Left ventricle myocardium inferior (tissue), 1 donor: ENCODE data around the gene NEURL2. TPM values are rescaled to one million over a fixed set of nuclear protein-coding genes. Genes with fewer than 3 reads are reported as not detected.
"Not testable (repeated sequence)": the region's sequence is repeated elsewhere in the genome, so short reads cannot be mapped to it uniquely, and the experiment has no call there.

ENCODE experiments used
- DNase-seq: peaks from one replicate; pipeline ENCODE4 v3.0.0-alpha.2; 2020
- H3K27ac ChIP-seq: fragments of 200-600 bp; replicated peaks from 2 replicates; pipeline ENCODE4 v1.8.0; 2021
- H3K27me3 ChIP-seq: fragments of 200-600 bp; 2 replicates; pipeline ENCODE4 v1.8.0; 2021; ENCODE audit warnings: low read depth
- H3K36me3 ChIP-seq: fragments of 200-600 bp; 2 replicates; pipeline ENCODE4 v1.8.0; 2021
- H3K4me1 ChIP-seq: fragments of 200-600 bp; 2 replicates; pipeline ENCODE4 v1.8.0; 2021
- H3K4me3 ChIP-seq: fragments of 200-600 bp; 2 replicates; pipeline ENCODE4 v1.8.0; 2021; ENCODE audit warnings: mild to moderate bottlenecking, moderate library complexity
- H3K9me3 ChIP-seq: fragments of 200-600 bp; replicated peaks from 2 replicates; pipeline ENCODE4 v1.8.0; 2021
- intact Hi-C: fragments of 100-400 bp; cut with micrococcal nuclease; formaldehyde crosslinking; loops from one replicate; pipeline ENCODE4 v1.11.0; 2022
- total RNA-seq: library from RNA; stranded (reverse); fragmentation: NEBNext Ultra II Directional; extraction: Animal tissue kit (Norgen Biotek cat#: 25700); gene quantifications from one replicate; pipeline ENCODE4 v1.2.1, GENCODE V29; 2021
- TF ChIP-seq, protein P1 (sequence below): fragments of 200-600 bp; IDR thresholded peaks from 2 replicates; pipeline ENCODE4 v1.8.0; 2021; ENCODE audit warnings: antibody characterized with exemption, mild to moderate bottlenecking, borderline replicate concordance
- donor health status: DM: no; HTN: yes; CAD: no; lungs with severe emphysema.

Gene NEURL2
- total RNA-seq, 1 donor from 2014 or later = 7.6 TPM

DNA sequence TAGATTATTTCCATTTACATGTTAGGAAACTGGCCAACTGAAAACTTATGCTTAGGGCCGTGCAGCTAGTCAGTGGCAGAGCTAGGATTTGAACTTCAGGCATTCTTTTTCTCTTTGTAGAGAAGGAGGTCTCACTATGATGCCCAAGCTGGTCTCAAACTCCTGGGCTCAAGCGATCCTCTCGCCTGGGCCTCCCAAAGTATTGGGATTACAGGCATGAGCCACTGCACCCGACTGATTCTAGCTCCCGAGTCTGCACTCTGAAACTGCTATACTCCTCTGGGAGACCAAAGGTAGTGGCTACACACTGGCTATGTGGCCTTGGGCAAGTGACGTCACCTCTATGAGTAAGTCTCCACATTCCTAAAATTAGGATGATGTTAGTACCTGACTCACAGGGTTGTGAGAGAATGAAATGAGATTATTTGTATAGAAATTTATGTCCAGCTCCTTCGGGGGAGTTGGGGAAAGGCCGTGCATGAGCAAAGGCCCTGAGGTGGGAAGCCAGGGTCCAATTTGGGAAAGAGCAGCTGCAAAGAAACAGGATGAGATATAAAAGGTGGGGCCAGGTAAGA lies 14.6 kb upstream of the NEURL2 start:
- no peak overlapping the region for H3K4me3 ChIP-seq
- DNase-seq = no peak
- H3K9me3 ChIP-seq = no peaks in the 10 kb centered on the region
- no peak overlapping the region for H3K27ac ChIP-seq
- peaks cover 9% of the 10 kb centered on the region for H3K4me1 ChIP-seq
- peaks cover 36% of the 10 kb centered on the region for H3K36me3 ChIP-seq
- TF ChIP-seq, protein P1, sequence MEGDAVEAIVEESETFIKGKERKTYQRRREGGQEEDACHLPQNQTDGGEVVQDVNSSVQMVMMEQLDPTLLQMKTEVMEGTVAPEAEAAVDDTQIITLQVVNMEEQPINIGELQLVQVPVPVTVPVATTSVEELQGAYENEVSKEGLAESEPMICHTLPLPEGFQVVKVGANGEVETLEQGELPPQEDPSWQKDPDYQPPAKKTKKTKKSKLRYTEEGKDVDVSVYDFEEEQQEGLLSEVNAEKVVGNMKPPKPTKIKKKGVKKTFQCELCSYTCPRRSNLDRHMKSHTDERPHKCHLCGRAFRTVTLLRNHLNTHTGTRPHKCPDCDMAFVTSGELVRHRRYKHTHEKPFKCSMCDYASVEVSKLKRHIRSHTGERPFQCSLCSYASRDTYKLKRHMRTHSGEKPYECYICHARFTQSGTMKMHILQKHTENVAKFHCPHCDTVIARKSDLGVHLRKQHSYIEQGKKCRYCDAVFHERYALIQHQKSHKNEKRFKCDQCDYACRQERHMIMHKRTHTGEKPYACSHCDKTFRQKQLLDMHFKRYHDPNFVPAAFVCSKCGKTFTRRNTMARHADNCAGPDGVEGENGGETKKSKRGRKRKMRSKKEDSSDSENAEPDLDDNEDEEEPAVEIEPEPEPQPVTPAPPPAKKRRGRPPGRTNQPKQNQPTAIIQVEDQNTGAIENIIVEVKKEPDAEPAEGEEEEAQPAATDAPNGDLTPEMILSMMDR = no peak
- intact Hi-C loops = no loop called here
- H3K27me3 ChIP-seq = no peaks in the 10 kb centered on the region

DNA sequence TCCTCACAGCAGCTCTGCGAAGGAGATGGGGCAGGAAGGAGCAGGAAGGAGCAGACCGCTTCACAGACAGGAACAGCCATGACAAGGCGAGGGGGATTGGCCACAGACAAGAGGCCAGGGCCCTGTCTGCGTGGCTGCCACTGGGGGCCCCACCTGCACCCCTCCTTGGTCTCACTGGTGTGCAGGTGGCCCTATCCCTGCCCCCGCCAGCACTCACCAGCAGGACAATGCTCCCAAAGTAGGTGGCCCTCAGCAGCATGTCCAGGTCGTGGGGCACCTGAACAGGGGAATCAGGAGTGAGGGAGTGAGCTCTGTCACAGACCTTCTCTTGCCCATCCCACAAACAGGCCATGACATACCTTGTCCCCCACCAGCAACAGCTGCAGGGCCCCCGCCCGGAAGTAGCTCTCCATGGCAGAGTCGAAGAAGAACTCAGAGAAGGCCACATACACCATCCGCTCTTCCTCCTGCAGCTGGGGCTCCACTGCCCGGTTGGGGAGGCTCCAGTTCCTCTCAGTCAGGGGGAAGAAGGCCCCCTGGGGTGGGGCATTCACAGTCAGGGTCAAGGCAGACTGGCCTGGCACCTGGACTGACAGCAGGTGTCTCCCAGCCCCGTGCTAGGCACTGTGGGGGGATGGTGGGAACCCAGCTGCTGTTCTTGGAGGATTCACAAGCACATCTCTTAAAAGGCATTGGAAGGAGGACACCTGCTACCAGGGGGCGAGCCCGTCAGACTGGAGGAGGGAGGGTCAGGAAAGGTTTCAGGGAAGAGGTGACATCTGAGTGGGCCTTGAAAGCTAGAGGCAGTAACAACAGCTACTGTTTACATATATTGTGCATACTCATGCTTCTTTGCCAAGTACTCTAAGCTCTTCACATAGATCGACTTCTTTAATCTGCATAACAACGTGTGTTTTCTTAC lies 13.8 kb upstream of the NEURL2 start:
- H3K27me3 ChIP-seq = no peaks in the 10 kb centered on the region
- intact Hi-C loops = no loop called here
- TF ChIP-seq, protein P1 = no peak
- no peak for DNase-seq
- no peak overlapping the region for H3K27ac ChIP-seq
- H3K36me3 ChIP-seq = peaks cover 42% of the 10 kb centered on the region
- H3K9me3 ChIP-seq = no peaks in the 10 kb centered on the region
- peaks cover 2% of the 10 kb centered on the region for H3K4me1 ChIP-seq
- no peak overlapping the region for H3K4me3 ChIP-seq

DNA sequence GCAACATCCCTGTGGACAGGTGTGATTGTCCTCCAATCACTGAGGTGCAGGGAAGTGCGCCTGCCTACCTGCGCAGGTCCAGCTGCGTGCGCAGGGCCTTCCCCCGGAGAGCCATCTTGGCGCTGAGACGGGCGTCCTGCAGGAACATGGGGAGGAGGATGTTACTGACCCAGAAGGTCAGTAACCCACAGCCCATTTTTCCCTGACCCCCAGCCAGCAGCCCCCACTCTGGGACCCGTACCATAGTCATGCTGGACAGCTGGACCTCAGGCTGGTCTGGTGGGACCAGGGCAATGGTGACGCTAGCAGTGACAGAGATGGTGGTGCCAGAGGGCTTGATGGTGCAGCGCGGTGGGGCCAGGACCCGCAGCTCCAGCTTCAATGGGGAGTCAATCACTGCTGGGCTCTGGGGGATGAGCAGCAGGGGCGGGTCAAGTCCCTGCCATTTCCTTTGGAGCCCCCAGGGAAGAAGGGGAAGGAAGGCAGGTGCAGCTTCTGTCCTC lies 11.2 kb upstream of the NEURL2 start:
- Histone ChIP-seq H3K36me3 (peaks cover 64% of the 10 kb centered on the region), H3K27ac (no peak overlapping the region), H3K4me1 (no peaks in the 10 kb centered on the region), H3K27me3 (no peaks in the 10 kb centered on the region), H3K4me3 (no peak overlapping the region), H3K9me3 (no peaks in the 10 kb centered on the region)
- DNase-seq = no peak
- intact Hi-C loops = no loop called here
- TF ChIP-seq, protein P1 = no peak

DNA sequence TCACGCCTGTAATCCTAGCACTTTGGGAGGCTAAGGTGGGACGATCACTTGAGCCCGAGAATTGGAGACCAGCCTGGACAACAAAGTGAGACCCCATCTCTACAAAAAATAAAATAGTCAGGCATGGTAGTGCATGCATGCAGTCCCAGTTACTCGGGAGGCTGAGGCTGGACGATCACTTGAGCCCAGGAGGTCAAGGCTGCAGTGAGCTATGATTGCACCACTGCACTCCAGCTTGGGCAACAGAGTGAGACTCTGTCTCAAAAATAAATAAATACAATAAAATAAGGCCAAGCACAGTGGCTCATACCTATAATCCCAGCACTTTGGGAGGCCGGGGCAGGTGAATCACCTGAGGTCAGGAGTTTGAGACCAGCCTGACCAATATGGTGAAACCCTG lies 10.3 kb upstream of the NEURL2 start:
- DNase-seq, H3K27me3 ChIP-seq, H3K4me3 ChIP-seq, H3K27ac ChIP-seq, intact Hi-C loops, H3K9me3 ChIP-seq, H3K4me1 ChIP-seq: not testable (repeated sequence)
- H3K36me3 ChIP-seq = peaks cover 72% of the 10 kb centered on the region

DNA sequence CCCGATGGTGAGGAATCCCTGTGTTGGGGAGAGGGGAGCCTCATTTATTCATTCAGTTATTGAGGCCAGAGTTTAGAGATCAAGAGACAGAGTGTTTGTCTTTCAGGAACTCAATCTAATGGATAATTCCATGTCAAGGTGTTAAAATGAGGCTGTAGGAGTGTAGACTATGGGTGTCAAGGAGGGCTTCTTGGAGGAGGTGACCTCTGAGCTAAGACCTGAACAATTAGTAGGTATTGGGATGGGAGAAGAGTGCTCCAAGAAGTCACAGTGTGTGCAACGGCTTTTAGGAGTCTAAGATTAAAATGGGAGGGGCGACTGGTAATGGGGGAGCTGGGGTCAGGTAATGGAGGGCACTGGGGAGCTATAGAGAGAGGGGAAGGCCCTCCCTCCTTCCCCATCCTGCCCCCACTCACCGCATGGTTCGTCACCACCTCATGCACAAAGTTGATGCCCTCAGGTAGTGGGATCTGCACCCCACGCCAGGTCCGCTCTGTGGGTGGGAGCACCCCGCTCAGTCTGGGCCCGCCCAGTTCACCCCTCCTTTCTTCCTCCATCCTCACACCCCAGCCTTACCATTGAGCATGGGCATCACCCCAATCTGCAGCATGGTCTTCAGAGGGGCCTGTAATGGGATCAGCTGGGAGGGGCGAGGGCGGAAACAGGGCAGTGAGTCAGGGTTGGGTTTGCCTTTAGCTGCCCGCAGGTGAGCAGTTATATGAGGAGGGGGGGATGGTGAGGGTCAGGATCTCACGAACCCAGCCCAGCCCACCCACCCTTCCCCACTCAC lies 8.2 kb upstream of the NEURL2 start:
- Histone ChIP-seq H3K36me3 (peaks cover 79% of the 10 kb centered on the region), H3K9me3 (no peaks in the 10 kb centered on the region), H3K27ac (no peak overlapping the region), H3K4me3 (no peak overlapping the region), H3K4me1 (no peaks in the 10 kb centered on the region), H3K27me3 (no peaks in the 10 kb centered on the region)
- no peak for DNase-seq
- TF ChIP-seq, protein P1 = no peak
- intact Hi-C loops = no loop called here
